PC-3 (cell line): ENCODE measurements around the gene TRIM42.

Experiments used
- EZH2phosphoT487 ChIP-seq: fragments of 300-600 bp; sonication (generic); IDR thresholded peaks from 2 replicates; pipeline ENCODE4 v1.6.1; 2018; ENCODE audit warnings: mild to moderate bottlenecking, antibody characterized with exemption, low read length, borderline replicate concordance
- TF ChIP-seq, protein P1 (sequence below): fragments of 300-600 bp; sonication (generic); conservative IDR thresholded peaks from 2 replicates; pipeline ENCODE4 v1.5.1; 2017; ENCODE audit warnings: antibody characterized with exemption, low read depth, mild to moderate bottlenecking, low read length

DNA sequence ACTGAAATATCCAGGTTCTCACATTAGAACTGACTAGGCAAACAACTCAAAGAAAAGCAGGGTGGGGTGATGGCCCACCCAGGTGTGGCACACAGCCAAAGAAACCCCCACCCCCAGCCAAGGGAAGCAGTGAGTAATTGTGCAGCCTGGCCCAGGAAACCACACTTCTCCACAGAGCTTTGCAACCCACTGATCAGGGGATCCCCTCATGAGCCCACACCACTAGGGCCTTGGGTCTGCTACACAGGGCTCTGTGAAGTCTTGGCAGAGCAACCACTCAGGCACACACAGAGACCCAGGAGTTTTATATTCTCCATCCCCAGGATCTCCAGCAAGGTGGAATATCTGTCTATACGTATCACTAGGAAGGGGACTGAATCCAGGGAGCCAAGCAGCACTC, 22.2 kb upstream of the TRIM42 start:
- TF ChIP-seq, protein P1, sequence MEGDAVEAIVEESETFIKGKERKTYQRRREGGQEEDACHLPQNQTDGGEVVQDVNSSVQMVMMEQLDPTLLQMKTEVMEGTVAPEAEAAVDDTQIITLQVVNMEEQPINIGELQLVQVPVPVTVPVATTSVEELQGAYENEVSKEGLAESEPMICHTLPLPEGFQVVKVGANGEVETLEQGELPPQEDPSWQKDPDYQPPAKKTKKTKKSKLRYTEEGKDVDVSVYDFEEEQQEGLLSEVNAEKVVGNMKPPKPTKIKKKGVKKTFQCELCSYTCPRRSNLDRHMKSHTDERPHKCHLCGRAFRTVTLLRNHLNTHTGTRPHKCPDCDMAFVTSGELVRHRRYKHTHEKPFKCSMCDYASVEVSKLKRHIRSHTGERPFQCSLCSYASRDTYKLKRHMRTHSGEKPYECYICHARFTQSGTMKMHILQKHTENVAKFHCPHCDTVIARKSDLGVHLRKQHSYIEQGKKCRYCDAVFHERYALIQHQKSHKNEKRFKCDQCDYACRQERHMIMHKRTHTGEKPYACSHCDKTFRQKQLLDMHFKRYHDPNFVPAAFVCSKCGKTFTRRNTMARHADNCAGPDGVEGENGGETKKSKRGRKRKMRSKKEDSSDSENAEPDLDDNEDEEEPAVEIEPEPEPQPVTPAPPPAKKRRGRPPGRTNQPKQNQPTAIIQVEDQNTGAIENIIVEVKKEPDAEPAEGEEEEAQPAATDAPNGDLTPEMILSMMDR = no peak
- TF ChIP-seq EZH2phosphoT487 = no peak
